Smooth muscle cell of the brain vasculature (primary cell): ENCODE data around the gene CDKN2C.
"Not testable (repeated sequence)": the region's sequence is repeated elsewhere in the genome, so short reads cannot be mapped to it uniquely, and the experiment has no call there.

Experiments
- DNase-seq: peaks from one replicate; pipeline ENCODE4 v3.0.0-alpha.2; 2012; ENCODE audit warnings: low read depth, low spot score

CDKN2C gene

DNA sequence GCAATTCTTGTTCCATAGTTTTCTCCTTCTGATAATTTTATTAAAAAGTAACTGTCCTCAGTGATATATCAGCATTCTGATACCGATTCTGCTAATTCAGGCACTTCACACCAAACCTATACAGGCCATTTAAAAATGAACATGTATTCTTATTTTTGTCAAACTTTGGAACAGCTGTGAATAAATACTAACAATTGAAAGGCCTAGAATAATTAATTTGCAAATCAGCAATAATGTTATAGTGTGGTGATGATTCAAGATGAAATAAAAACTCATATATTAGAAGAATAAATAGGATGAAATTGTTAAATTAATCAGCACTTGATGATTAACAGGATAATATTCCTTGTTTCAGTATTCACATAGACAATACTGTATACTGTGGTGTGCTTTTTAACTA, 9.9 kb downstream of the CDKN2C start:
- no peak for DNase-seq

DNA sequence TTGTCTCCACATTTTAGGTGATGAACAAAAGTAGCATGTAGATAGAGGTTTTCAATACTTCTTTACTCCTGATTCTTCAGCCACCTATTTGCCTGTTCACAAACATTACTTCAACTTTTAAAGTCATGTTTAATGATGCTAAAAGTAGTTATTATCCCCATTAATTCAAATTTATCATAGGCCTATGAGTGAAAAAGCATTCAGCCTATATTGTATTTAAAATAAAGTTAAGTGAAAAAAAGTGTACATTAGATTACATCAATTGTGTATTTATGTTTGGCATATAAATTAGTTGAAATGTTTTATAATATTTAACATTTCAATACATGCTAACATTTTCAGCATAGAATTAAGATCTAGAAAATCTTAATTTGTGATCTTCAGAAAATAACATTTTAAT, 10.5 kb downstream of the CDKN2C start:
- DNase-seq = no peak

DNA sequence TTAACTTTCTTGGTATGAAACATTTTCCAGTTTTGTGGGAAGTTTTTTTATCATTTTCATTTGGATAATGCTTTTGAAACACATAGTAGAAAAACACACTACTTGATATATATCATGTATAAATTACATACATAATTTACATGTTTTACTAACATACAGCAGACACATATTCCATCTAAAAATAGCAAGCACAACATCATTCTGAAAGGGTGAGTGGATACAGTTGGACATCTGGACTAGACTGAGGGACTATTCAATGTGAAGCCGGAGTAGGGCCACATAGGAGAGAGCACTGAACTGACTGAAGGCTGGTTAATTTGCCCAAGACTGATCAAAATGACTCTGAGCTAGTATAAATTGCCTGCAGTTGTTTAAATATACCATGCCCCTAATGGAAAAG, 11.7 kb downstream of the CDKN2C start:
- DNase-seq = no peak

DNA sequence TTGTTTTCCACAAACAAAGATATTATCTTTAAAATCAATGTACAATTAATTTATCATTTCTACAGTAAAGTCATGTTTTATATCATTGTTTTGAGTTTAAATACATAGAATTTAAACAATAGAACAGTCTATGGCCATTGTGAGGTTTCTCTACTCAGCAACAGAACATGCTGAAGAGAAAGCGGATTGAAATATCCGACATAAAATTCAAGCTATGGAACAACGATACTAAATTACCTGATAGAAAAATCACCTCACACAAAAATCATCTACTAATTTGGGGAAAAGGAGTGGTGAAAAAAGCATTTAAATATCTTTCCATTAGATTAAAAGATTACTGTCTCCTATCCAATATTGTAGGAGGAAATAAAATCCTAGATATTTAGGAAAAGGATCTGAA, 12.6 kb downstream of the CDKN2C start:
- no peak for DNase-seq

DNA sequence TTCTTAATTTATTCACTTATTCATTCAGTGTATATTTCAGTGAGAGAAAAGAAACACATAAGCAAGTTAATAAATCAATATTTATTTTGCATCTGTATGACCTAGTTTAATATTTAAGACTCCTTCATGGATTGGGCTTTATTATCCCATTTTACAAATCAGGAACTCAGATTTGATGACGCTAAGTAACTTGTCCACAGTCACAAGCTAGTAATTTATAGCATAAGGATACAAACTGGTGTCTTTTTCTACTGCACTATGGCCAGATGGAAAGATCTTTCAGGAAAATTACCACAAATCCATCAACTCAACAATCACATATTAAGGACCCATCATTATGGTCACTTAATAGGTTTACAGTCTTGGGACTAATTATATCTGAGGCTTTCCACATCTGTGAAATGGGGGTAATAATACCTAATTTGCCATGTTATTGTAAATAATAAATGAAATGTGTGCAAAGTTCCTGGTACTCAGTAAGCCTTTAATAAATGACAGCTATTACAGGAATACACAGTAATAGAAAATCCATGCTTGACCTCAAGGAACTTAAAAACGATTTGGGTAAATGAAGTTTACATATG, 13.3 kb downstream of the CDKN2C start:
- DNase-seq = no peak

DNA sequence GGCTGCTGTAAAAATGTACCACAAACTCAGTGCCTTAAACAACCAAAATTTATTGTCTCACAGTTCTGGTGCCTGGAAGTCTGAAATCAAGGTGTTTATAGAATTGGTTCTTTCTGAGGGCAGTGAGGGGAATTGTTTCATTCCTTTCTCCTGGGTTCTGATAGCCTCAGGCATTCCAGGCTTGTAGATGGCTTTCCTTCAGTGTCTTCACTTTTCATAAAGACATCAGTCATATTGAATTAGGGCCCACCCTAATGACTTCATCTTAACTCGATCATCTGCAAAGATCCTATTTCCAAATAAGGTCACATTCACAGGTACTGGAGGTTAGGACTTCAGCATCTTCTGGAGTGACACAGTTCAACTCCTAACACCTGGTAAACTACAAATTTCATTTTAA, 15.0 kb downstream of the CDKN2C start:
- DNase-seq = no peak

DNA sequence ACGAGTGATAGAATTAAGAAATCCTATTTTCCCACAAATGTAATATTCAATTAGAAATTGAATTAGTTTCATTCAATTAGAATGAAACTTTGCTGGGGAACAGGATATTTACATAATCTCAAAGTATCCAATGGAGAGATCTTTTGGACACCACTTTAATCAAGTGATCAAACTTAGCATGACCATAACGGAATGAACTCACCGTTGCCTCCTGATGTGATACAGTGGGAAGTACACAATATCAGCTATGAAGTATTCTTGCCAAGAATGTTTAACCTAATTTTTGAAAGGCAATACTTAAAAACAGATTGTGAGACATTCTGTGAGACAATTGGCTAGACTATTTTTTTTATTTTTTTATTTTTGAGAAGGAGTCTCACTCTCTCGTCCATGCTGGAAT, 16.6 kb downstream of the CDKN2C start:
- DNase-seq = no peak

DNA sequence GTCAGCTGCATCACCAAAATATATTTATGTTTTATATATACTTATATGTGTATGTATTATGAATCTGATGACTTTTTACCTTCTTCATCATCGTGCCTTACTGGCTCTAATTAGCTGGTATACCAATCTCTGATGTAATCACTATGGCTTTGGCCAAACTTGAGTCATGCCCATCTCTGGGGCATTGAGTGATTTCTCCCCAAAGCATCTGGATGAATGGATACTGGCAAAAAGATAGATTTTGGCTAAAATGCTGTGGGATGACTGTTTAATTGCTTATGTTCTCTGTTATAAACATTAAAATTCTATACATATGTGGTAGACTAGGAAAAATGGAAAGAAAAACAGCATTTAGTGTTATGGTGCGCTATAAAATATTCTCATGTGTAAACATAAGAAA, 19.6 kb downstream of the CDKN2C start:
- no peak for DNase-seq

DNA sequence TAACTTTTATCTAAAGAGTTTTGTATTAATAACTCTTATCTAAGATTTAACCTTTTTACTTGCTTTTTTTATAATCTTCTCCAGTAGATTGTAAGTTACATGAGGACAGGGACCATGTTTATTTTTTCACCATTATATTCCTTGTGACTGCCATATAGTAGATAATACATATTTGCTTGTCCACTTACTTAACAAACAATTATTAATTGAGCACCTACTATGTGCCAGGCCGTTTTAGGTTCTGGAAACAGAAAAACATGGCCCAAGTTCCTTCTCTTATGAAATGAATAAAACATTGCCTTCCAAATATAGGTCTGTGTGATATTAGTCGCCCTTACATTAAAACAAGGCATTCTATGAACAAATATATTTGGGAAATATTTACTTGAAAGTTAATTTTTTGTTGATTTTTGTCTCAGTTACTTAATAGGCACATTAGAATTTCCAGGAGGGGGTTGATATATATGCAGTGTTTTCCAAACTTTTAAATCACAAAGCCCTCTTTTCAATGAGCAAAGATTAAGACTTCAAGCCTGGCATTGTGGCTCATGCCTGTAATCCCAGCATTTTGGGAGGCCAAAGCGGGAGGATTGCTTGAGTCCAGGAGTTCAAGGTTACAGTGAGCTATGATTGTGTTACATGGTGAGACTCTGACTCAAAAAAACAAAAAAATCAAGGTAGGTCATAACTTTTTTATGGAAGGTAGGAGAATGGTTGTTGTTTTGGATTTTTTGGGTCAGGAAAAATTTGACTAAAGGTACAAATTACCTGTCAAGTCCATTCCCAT, 22.7 kb downstream of the CDKN2C start:
- no peak for DNase-seq

DNA sequence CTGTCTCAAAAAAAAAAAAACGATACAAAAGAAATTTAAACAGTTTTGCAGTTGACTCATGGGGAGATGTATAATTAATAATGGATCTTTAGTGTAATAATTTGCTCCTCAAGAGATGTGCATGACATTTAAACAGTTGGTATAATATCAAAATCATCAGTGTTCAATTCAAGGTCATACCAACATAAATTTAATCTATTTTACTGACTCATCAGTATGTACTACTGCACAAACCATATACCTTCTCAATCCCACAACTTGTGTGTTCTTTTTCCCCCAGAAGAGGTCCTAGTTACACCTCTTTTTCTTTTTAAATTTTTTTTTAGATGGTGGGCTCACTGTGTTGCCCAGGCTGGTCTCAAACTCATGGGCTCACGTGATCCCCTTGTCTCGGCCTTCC, 23.6 kb downstream of the CDKN2C start:
- DNase-seq = no peak

DNA sequence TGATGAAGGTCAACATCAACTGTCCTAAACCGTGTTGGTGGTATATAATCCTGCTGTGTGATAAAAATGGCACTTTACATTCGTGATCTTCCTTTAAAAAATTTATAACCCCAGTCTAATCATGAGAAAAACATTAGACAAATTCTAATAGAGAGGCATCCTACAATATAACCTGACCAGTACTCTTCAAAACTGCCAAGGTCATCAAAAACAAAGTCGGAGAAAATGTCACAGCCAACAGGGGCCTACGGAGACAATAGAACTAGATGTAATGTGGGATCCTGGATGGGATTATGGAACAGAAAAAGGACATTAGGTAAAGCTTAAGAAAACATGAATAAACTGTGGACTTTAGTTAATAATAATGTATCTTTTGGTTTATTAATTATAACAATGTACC, 25.0 kb downstream of the CDKN2C start:
- no peak for DNase-seq

DNA sequence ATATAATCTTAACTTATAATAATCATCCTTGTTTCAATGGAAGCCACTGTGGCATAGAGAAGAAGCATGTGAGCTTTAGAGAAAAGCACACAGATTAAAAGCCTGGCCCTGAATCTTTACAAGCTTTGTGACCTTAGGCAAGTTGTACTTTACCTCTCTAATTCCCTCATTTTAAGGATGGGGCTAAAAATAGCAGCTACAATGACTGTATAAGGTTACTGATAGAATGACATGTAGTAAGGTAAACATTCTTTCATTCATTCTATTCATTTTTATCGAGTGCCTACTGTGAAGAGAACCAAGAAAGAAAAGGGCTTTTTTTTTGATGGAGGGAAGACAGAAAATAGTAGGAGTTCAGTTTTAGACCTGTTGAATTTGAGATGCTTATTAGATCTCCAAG, 25.6 kb downstream of the CDKN2C start:
- DNase-seq = no peak

DNA sequence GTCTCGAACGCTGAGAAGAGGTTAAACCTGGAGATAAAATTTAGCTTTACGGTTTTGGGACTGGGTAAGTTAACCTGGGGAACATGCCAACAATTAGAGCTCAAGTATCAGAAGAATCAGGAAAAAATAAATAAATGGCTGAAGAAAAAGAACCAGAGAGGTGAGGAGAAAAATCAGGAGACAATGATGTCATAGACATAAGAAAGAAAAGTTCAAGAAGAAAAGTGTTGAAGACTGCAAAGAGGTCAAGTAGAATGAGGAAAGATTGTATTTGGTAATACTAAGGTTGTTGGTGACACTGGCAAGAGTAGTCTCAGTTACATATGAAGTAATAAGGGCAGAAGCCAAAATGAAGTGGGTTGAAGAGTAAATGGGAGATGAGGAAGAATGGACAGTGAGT, 26.0 kb downstream of the CDKN2C start:
- DNase-seq = no peak

DNA sequence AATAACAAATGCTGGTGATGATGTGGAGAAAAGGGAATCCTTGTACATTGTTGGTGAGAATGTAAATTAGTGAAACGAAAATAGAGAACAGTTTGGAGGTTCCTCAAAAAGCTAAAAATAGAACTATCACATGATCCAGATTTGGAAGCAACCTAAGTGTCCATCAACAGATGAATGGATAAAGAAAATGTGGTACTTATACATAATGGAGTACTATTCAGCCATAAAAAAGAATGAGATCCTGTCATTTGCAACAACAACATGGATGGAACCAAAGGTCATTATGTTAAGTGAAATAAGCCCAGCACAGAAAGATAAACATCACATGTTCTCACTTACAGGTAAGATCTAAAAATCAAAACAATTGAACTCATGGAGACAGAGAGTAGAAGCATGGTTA, 29.3 kb downstream of the CDKN2C start:
- not testable (repeated sequence) for DNase-seq

DNA sequence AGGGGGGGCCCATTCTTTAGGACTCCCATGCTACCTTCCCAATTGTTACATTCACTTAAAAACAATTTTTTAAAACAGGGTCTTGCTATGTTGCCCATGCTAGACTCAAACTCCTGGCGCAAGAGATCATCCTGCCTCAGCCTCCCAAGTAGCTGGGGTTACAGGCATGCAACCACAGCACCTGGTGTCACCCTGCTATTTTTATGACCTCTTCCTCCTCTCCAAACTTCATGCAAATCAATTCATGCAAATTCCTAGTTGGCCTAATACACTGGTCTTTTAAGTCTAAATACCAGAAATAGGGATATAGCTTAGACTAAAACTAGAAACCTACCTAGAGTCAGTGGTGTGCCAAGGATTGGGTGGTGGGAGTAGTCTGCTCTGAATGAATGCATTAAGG, 30.1 kb downstream of the CDKN2C start:
- no peak for DNase-seq

DNA sequence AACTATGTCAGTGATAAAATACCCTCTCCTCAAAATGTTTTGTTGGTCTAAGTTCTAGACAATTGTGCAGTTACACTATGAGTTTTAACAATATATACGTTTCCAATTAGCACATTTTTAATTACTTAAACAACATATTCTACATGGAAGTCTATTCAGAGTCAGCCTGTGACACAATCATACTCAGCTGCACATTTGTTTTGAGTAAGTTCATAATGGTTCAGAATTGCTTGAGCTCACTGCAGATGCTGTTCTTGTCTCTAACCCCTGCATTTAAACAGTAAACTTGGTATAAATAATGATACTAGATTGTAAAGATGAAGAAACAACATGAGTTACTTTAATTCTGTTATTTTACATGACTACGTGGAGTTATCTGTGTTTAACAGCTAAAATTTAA, 30.6 kb downstream of the CDKN2C start:
- no peak for DNase-seq

DNA sequence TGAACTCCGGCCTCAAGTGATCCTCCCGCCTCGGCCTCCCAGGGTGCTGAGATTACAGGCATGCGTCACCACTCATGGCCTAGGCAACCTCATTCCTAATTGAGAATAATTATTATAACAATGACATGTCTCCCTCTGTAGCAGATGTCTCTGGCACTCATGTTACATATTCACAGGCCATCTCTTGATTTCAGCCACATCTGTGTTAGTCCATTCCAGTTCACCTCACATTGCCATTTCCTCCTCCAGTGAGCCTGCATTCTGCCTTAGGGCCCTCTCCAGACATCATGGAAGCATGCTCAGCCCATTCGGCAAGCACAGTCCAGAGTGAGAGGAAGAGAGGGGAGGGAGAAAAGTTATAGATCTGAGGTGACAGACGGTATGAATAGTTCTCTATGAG, 32.5 kb downstream of the CDKN2C start:
- no peak for DNase-seq

DNA sequence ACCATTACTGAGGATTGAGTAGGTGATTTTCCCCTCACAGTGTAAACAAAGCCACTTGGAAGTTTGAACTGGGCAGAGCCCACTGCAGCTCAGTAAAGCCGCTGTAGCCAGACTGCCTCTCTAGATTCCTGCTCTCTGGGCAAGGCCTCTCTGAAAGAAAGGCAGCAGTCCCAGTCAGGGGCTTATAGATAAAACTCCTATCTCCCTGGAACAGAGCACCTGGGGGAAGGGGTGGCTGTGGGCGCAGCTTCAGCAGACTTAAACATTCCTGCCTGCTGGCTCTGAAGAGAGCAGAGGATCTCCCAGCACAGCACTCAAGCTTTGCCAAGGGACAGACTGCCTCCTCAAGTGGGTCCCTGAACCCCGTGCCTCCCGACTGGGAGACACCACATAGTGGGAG, 35.5 kb downstream of the CDKN2C start:
- DNase-seq = not testable (repeated sequence)

DNA sequence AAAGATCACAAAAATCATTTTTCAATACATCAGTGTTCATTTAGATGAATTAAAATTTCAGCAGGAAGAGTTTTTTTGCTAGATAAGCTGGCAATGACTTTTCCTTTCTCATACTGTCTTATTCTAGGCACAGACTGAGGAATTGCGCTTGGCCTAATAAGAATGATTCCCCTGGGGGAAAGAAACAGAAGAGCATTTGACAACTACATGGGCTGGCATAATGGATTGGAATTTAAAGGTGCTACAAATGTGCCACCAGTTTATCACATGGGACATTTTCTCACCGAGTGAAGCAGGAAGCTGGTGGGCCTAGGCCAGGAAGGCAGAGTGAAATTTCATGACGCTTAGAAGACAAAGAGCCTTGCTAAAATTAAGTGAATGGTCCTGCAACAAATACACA, 39.3 kb downstream of the CDKN2C start:
- no peak for DNase-seq

DNA sequence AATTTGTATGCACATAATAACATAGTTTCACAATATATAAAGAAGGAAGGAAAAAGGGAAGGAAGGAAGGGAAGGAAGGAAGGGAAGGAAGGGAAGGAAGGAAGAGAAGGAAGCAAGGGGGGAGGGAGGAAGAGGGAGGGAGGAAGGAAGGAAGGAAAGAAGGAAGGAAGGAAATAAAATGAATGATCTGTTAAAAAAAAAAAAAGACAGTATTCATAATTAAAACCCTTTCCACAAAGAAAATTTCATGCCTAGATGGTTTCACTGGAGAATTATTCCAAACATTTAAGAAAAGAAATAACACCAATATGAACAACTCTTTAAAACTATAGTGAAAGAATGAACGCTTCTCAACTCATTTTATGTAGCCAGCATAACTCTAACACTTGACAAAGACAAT, 44.8 kb downstream of the CDKN2C start:
- no peak for DNase-seq

DNA sequence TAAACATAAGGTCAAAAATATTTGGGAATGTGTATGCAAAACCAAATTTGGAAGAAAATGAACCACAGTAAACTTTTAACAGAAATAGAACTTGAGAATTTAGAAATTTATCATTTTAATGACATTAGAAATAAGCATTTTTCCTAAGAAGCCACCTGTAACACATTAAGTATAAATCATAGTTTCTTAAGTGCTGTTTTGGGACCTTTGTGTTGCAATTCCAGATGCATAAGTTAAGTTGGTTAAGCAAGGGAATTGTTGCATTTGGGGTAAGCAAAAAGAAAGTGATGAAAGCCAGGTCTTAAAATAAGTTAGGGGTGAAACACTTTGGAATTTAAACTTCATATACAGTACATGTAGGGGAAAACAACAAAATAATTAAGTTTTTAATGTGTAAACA, 49.8 kb downstream of the CDKN2C start:
- DNase-seq = no peak
